ENCODE data around the gene TXN2.

TXN2 gene, protein sequence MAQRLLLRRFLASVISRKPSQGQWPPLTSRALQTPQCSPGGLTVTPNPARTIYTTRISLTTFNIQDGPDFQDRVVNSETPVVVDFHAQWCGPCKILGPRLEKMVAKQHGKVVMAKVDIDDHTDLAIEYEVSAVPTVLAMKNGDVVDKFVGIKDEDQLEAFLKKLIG
- long read RNA-seq, transcript TXN2-202 (4 exons, 912 nt), result minor isoform, 15 of 509 reads
- long read RNA-seq, transcript TXN2-205 (4 exons, 736 nt), result minor isoform, 10 of 509 reads
- long read RNA-seq, transcript TXN2-204 (4 exons, 1,280 nt), result minor isoform, 23 of 509 reads
- long read RNA-seq, transcript TXN2-201 (4 exons, 1,736 nt), result major isoform, 417 of 509 reads
- long read RNA-seq, partial matches to known transcripts, result 2 of 509 reads
- long read RNA-seq, other reads (novel, unspliced or antisense), result 42 of 509 reads

- DNase-seq (ENCODE audit: low read depth in 1 of 2, low spot score in 1 of 2), result peak; percentile 96 to 97
- TF ChIP-seq POLR2AphosphoS5 (IDR thresholded peaks at IDR 0.05; ENCODE audit: low read depth) (peak; percentile 92), SPI1 (IDR thresholded peaks at IDR 0.05; ENCODE audit: borderline replicate concordance, low read depth) (0 out of 2 replicates have a peak, but pooled peaks have one; percentile 23), GABPA (IDR thresholded peaks at IDR 0.05; ENCODE audit: low read depth) (peak; percentile 89), CTCF (IDR thresholded peaks at IDR 0.05; ENCODE audit: insufficient read depth, low read length) (no peak)
- TF ChIP-seq, protein P1, sequence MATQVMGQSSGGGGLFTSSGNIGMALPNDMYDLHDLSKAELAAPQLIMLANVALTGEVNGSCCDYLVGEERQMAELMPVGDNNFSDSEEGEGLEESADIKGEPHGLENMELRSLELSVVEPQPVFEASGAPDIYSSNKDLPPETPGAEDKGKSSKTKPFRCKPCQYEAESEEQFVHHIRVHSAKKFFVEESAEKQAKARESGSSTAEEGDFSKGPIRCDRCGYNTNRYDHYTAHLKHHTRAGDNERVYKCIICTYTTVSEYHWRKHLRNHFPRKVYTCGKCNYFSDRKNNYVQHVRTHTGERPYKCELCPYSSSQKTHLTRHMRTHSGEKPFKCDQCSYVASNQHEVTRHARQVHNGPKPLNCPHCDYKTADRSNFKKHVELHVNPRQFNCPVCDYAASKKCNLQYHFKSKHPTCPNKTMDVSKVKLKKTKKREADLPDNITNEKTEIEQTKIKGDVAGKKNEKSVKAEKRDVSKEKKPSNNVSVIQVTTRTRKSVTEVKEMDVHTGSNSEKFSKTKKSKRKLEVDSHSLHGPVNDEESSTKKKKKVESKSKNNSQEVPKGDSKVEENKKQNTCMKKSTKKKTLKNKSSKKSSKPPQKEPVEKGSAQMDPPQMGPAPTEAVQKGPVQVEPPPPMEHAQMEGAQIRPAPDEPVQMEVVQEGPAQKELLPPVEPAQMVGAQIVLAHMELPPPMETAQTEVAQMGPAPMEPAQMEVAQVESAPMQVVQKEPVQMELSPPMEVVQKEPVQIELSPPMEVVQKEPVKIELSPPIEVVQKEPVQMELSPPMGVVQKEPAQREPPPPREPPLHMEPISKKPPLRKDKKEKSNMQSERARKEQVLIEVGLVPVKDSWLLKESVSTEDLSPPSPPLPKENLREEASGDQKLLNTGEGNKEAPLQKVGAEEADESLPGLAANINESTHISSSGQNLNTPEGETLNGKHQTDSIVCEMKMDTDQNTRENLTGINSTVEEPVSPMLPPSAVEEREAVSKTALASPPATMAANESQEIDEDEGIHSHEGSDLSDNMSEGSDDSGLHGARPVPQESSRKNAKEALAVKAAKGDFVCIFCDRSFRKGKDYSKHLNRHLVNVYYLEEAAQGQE (IDR thresholded peaks at IDR 0.05; ENCODE audit: insufficient replicate concordance, low read depth), result peak; percentile 33
- H3K27ac ChIP-seq (replicated peaks), result peak within 1 kb of the TSS; percentile 98
- H3K27me3 ChIP-seq (ENCODE audit: insufficient read depth, poor library complexity, severe bottlenecking), result no peaks in the 10 kb centered on the region
- H3K4me3 ChIP-seq (replicated peaks; ENCODE audit: insufficient read depth, low read length), result peak within 1 kb of the TSS; percentile 68
Observed at GRCh38 chr22:36481393-36482168, at the start of gene TXN2. Gene TXN2 (minus strand): TSS chr22:36481640. CDS start chr22:36480837, 803 bp downstream.

GRCh38 chr22:36528795-36529751 lies 47.6 kb upstream of the TXN2 start, which contains the start of gene EIF3D:
Gene EIF3D (minus strand): TSS chr22:36529166. CDS start chr22:36526121, 3,045 bp downstream.
- Histone ChIP-seq H3K4me3 (replicated peaks; ENCODE audit: insufficient read depth, low read length) (peak within 1 kb of the TSS; percentile 75), H3K27me3 (ENCODE audit: insufficient read depth, poor library complexity, severe bottlenecking) (no peaks in the 10 kb centered on the region), H3K27ac (replicated peaks) (peak within 1 kb of the TSS; percentile 95)
- DNase-seq (ENCODE audit: low read depth in 1 of 2, low spot score in 1 of 2), result peak; percentile 100
- TF ChIP-seq SPI1 (IDR thresholded peaks at IDR 0.05; ENCODE audit: borderline replicate concordance, low read depth), result peak; percentile 45; the same call in 1 of the 2 replicates
- no peak for TF ChIP-seq CTCF (IDR thresholded peaks at IDR 0.05; ENCODE audit: insufficient read depth, low read length)
- TF ChIP-seq POLR2AphosphoS5 (IDR thresholded peaks at IDR 0.05; ENCODE audit: low read depth), result peak; percentile 94
- TF ChIP-seq, protein P1 (IDR thresholded peaks at IDR 0.05; ENCODE audit: insufficient replicate concordance, low read depth), result peak; percentile 81
- peak; percentile 80 for TF ChIP-seq GABPA (IDR thresholded peaks at IDR 0.05; ENCODE audit: low read depth)

- H3K27ac ChIP-seq (replicated peaks), result peak overlapping the region; percentile 95
- no peak for TF ChIP-seq GABPA (IDR thresholded peaks at IDR 0.05; ENCODE audit: low read depth)
- TF ChIP-seq POLR2AphosphoS5 (IDR thresholded peaks at IDR 0.05; ENCODE audit: low read depth), result no peak
- no peak for TF ChIP-seq SPI1 (IDR thresholded peaks at IDR 0.05; ENCODE audit: borderline replicate concordance, low read depth)
- TF ChIP-seq, protein P1 (IDR thresholded peaks at IDR 0.05; ENCODE audit: insufficient replicate concordance, low read depth), result no peak
- no peak for TF ChIP-seq CTCF (IDR thresholded peaks at IDR 0.05; ENCODE audit: insufficient read depth, low read length)
- no peaks in the 10 kb centered on the region for H3K27me3 ChIP-seq (ENCODE audit: insufficient read depth, poor library complexity, severe bottlenecking)
- DNase-seq (ENCODE audit: low read depth in 1 of 2, low spot score in 1 of 2), result no peak
- H3K4me3 ChIP-seq (replicated peaks; ENCODE audit: insufficient read depth, low read length), result peak overlapping the region; percentile 75
Observed at GRCh38 chr22:36528341-36528740, 46.9 kb upstream of the TXN2 start.

Data from HL-60 (cell line).